Loucy (cell line): ENCODE results near the gene KRTAP10-5.

Experiments
- EZH2phosphoT487 ChIP-seq: fragments of 200-600 bp; IDR thresholded peaks from 2 replicates; pipeline ENCODE4 v1.6.1; 2018; ENCODE audit warnings: antibody characterized with exemption, mild to moderate bottlenecking, moderate library complexity, borderline replicate concordance
- TF ChIP-seq, protein P1 (sequence below): fragments of 200-600 bp; sonication (generic); conservative IDR thresholded peaks from 2 replicates; pipeline ENCODE4 v1.5.1; 2014; ENCODE audit warnings: mild to moderate bottlenecking, antibody characterized with exemption, low read length

DNA sequence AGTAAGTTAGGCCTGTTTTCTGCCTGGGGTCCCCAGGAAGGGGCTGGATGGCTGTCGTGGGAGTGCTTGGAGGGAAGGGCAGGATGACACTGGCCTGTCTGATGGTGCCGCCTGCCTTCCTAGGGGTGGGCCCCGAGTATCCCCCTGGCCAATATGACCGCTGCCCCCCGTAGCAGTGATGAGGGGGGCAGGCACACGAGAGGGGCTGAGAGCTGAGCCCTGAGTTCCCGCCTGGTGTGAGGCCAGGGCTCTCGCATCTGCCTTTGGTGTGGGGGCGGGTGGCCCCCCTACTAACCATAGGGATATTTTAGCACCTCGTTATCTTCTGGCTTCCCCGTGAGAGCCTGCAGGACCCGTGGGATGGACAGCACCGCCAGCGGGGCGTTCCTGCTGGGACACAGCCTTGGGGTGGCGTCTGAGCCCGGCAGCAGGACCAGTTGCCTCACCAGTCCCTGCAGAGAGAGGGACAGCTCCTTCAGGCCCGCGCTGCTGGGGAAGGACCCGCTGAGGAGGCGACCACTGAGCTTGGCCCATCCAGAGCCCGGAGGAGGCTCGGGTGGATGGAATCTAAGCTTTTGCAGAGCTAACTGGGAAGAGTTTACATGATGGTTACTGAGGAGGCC is 50.8 kb downstream of the KRTAP10-5 start:
- TF ChIP-seq, protein P1, sequence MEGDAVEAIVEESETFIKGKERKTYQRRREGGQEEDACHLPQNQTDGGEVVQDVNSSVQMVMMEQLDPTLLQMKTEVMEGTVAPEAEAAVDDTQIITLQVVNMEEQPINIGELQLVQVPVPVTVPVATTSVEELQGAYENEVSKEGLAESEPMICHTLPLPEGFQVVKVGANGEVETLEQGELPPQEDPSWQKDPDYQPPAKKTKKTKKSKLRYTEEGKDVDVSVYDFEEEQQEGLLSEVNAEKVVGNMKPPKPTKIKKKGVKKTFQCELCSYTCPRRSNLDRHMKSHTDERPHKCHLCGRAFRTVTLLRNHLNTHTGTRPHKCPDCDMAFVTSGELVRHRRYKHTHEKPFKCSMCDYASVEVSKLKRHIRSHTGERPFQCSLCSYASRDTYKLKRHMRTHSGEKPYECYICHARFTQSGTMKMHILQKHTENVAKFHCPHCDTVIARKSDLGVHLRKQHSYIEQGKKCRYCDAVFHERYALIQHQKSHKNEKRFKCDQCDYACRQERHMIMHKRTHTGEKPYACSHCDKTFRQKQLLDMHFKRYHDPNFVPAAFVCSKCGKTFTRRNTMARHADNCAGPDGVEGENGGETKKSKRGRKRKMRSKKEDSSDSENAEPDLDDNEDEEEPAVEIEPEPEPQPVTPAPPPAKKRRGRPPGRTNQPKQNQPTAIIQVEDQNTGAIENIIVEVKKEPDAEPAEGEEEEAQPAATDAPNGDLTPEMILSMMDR, result no peak
- no peak for TF ChIP-seq EZH2phosphoT487
